OCI-LY7 (cell line): Measurements from ENCODE around the gene SHISAL2A.

Experiments
- CTCF ChIP-seq: fragments of 200-600 bp; sonication (generic); conservative IDR thresholded peaks from 2 replicates; pipeline ENCODE4 v1.5.1; 2014; ENCODE audit warnings: mild to moderate bottlenecking, antibody characterized with exemption, low read length, moderate library complexity, mixed read lengths
- EZH2phosphoT487 ChIP-seq: fragments of 200-600 bp; sonication (generic); IDR thresholded peaks from 2 replicates; pipeline ENCODE4 v1.6.1; 2018; ENCODE audit warnings: low read depth, borderline replicate concordance, mild to moderate bottlenecking, mixed run types, antibody characterized with exemption, low read length, moderate library complexity, mixed read lengths

GRCh38 chr1:52597912-52598311 lies 35.1 kb upstream of the SHISAL2A start:
- TF ChIP-seq CTCF (no peak), EZH2phosphoT487 (no peak)
